Activated naive CD8-positive, alpha-beta T cell treated with anti-CD3 and anti-CD28 coated beads for 36 hours (primary cell): ENCODE results near the gene TEX26. TPM values are rescaled to one million over a fixed set of nuclear protein-coding genes. Genes with fewer than 3 reads are reported as not detected.

ENCODE experiments used
- DNase-seq: peaks from one replicate; pipeline ENCODE4 v3.0.0; 2021
- H3K27ac Mint-ChIP-seq: one replicate; pipeline ENCODE4 v1.8.0; 2022; ENCODE audit warnings: mild to moderate bottlenecking, moderate library complexity, mixed read lengths
- H3K27me3 Mint-ChIP-seq: one replicate; pipeline ENCODE4 v1.8.0; 2022; ENCODE audit warnings: mild to moderate bottlenecking, mixed read lengths
- H3K36me3 Mint-ChIP-seq: one replicate; pipeline ENCODE4 v1.8.0; 2021; ENCODE audit warnings: mild to moderate bottlenecking, mixed read lengths
- H3K4me1 Mint-ChIP-seq: one replicate; pipeline ENCODE4 v1.8.0; 2021; ENCODE audit warnings: mixed read lengths
- H3K4me3 Mint-ChIP-seq: one replicate; pipeline ENCODE4 v1.8.0; 2022; ENCODE audit warnings: mild to moderate bottlenecking, moderate library complexity, mixed read lengths
- H3K9me3 Mint-ChIP-seq: one replicate; pipeline ENCODE4 v1.8.0; 2022; ENCODE audit warnings: mixed read lengths
- total RNA-seq, 2 experiments: library from RNA; stranded (reverse); gene quantifications; one replicate each; pipeline ENCODE4 v1.2.3, GENCODE V29; 2021

The TEX26 gene
- total RNA-seq, 2 experiments from 2014 or later, result not detected

DNA sequence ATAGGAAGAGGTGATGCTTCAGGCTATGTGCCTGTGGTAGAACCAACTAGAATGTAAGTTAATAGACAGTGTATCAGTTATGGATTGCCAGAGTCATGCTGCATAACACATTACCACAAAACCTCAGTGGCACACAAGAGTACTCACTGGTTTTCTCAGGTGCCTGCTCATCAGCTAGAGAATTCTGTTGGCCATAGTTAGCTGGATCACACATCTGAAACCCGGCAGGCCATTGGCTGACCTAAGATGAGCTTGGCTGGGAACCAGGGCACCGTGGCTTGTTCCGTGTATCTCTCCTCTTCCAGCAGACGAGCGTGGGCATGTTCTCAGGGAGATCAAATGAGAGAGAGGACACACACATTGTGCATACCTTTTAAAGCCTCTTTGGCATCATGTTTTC lies 76.7 kb downstream of the TEX26 start:
- peaks cover 8% of the 10 kb centered on the region for H3K4me1 Mint-ChIP-seq
- no peak for DNase-seq
- no peaks in the 10 kb centered on the region for H3K9me3 Mint-ChIP-seq
- no peak overlapping the region for H3K4me3 Mint-ChIP-seq
- H3K36me3 Mint-ChIP-seq, result no peaks in the 10 kb centered on the region
- H3K27me3 Mint-ChIP-seq, result peaks cover 32% of the 10 kb centered on the region
- H3K27ac Mint-ChIP-seq, result no peak overlapping the region

DNA sequence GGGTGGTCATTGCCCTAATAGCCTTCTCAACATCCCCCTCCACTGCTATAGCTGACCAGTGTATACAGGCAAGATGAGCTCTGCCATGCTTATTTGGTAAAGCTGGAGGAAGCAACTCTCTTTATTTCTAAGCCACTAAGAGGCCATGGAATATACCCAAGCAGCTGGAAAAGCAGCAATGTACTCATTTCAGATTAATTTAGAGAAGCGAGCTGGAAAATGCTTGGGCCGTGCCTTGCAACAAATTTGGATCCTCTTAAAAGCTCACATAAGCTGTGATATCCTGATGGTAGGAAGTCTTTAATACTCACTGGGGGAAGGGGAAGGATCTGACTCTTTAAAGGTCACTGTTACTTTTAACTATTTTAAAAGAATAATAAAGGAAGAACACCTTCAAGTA lies 77.8 kb downstream of the TEX26 start:
- H3K9me3 Mint-ChIP-seq, result no peaks in the 10 kb centered on the region
- peaks cover 41% of the 10 kb centered on the region for H3K27me3 Mint-ChIP-seq
- no peak overlapping the region for H3K27ac Mint-ChIP-seq
- no peak for DNase-seq
- H3K4me1 Mint-ChIP-seq, result peaks cover 8% of the 10 kb centered on the region
- H3K36me3 Mint-ChIP-seq, result no peaks in the 10 kb centered on the region
- no peak overlapping the region for H3K4me3 Mint-ChIP-seq

GRCh38 chr13:31011193-31011860 lies 78.9 kb downstream of the TEX26 start:
- peaks cover 44% of the 10 kb centered on the region for H3K27me3 Mint-ChIP-seq
- no peak overlapping the region for H3K27ac Mint-ChIP-seq
- no peak overlapping the region for H3K4me3 Mint-ChIP-seq
- H3K4me1 Mint-ChIP-seq, result peaks cover 8% of the 10 kb centered on the region
- no peaks in the 10 kb centered on the region for H3K36me3 Mint-ChIP-seq
- H3K9me3 Mint-ChIP-seq, result no peaks in the 10 kb centered on the region
- DNase-seq, result no peak

DNA sequence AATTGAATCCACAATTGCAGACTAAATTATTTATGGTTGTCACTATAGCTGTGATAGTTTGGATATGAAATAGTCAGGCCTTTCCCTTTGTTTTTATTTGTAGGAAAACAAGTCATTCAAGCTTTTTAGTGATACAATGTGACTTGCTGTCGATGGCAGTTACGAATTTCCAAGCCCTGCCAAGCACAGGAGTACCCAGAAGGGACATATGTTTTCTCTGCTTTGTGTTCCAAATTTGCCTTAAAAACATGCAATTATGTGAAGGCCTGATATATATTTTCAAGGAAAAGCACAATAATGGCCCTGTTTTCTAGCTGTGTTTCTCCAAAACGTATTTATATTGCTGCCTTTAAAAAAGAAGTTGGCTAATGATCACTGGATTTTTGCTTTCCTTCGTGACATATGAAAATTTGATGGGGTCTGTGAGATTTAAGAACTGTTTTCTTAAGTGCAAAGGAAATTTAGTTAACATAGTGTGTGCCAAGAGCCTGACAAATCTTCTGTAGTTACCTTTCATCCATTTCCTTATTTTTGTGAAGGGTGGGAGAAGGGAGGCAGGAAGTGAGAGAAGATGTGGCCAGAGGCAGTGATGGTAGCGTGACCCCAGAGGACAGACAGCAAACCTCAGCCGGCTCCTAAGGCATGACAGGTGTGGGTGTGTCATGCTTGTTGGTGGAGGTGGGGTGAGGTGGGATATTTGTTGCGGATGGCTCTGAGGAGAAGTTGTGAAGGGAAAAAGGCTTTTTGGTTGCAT lies 79.6 kb downstream of the TEX26 start:
- H3K4me3 Mint-ChIP-seq, result no peak overlapping the region
- peaks cover 8% of the 10 kb centered on the region for H3K4me1 Mint-ChIP-seq
- peaks cover 46% of the 10 kb centered on the region for H3K27me3 Mint-ChIP-seq
- DNase-seq, result no peak
- H3K9me3 Mint-ChIP-seq, result no peaks in the 10 kb centered on the region
- no peaks in the 10 kb centered on the region for H3K36me3 Mint-ChIP-seq
- no peak overlapping the region for H3K27ac Mint-ChIP-seq

DNA sequence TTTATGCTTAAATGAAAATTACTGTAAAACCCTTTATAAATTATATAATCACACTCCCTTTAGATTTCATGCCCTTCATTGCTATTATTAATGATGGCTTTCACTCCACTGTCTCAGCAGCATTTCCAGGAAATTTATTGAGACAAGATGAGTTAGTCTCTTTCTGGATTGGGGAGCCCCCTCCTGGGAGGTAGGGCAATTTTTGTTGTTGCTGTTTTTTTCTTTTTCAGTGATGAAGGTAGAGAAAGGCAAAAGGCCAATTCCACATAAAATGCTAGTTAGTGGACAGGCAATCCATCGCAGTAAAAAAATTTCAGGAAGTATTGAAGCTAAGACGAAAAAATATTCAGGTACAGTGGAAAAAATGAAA lies 80.2 kb downstream of the TEX26 start:
- peaks cover 44% of the 10 kb centered on the region for H3K27me3 Mint-ChIP-seq
- H3K27ac Mint-ChIP-seq, result peak overlapping the region; percentile 1

GRCh38 chr13:31014456-31014855 lies 82.0 kb downstream of the TEX26 start:
- no peak overlapping the region for H3K4me3 Mint-ChIP-seq
- peaks cover 5% of the 10 kb centered on the region for H3K4me1 Mint-ChIP-seq
- H3K9me3 Mint-ChIP-seq, result no peaks in the 10 kb centered on the region
- peaks cover 44% of the 10 kb centered on the region for H3K27me3 Mint-ChIP-seq
- no peak for DNase-seq
- no peaks in the 10 kb centered on the region for H3K36me3 Mint-ChIP-seq
- H3K27ac Mint-ChIP-seq, result no peak overlapping the region

More for the DNA sequence above, 80.2 kb downstream of the TEX26 start:
- Mint-ChIP-seq H3K9me3 (no peaks in the 10 kb centered on the region), H3K4me1 (peaks cover 8% of the 10 kb centered on the region), H3K36me3 (no peaks in the 10 kb centered on the region), H3K4me3 (no peak overlapping the region)
- DNase-seq, result no peak

DNA sequence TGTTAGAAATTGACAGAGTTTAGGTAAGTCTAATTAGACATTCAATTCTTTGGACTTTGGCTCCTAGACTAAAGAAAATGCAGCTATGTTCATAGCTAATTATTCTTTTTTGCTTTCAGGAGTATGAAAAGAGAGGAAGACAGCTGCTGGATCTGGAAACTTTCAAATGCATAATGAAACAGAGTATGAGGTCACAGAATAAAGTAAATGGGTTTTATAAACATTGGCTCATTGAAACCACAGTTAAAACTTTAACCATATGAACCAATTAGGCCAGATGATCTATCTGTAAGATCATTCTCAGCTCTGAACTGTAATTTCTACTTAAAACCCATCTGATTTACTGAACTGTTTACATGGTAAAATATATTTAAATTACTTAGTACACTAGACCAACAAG lies 82.7 kb downstream of the TEX26 start:
- H3K4me1 Mint-ChIP-seq, result peaks cover 5% of the 10 kb centered on the region

DNA sequence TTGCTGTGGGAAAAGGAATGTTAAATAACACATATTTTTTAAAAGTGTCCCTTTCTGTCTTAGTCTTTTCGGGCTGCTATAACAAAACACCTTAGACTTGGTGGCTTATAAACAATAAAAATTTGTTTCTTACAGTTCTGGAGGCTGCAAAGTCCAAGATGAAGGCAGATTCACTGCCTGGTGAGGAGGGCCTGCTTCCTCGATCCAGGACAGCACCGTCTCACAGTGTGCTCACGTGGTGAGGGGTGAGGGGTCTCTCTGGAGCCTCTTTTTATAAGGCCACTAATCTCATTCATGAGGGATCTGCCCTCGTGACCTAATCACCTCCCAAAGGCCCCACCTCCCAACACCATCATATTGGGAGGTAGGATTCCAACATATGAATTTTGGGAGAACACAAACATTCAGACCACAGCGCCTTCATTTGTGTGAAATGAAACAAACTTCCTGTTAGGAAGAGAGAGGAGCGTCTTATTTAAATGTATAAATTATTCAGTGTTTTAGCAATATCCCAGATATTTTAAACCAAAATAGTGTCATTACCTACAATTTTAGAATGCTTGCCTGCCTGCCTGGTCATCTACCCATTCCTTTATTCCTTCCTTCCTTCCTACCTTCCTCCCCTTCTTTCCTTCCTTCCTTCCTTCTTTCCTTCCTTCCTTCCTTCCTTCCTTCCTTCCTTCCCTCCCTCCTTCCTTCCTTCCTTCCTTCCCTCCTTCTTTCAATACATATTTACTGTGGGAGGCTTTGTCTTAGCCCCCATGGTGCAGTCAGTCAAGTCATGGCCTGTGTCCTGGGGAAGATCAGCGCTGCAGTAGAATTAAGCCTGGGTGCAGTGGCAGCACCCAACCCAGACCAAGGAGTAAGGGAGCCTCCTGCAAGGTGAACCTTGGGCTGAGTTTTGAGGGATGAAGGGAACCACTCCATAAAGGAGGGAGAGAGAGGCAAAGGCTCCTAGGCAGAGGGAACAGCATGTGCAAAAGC lies 84.2 kb downstream of the TEX26 start:
- no peaks in the 10 kb centered on the region for H3K36me3 Mint-ChIP-seq
- peaks cover 5% of the 10 kb centered on the region for H3K4me1 Mint-ChIP-seq
- H3K4me3 Mint-ChIP-seq, result no peak overlapping the region
- H3K27me3 Mint-ChIP-seq, result peaks cover 39% of the 10 kb centered on the region
- DNase-seq, result no peak
- no peaks in the 10 kb centered on the region for H3K9me3 Mint-ChIP-seq
- H3K27ac Mint-ChIP-seq, result no peak overlapping the region

More for the DNA sequence above, 82.7 kb downstream of the TEX26 start:
- Mint-ChIP-seq H3K9me3 (no peaks in the 10 kb centered on the region), H3K27ac (no peak overlapping the region), H3K27me3 (peaks cover 41% of the 10 kb centered on the region), H3K4me3 (no peak overlapping the region), H3K36me3 (no peaks in the 10 kb centered on the region)
- no peak for DNase-seq

DNA sequence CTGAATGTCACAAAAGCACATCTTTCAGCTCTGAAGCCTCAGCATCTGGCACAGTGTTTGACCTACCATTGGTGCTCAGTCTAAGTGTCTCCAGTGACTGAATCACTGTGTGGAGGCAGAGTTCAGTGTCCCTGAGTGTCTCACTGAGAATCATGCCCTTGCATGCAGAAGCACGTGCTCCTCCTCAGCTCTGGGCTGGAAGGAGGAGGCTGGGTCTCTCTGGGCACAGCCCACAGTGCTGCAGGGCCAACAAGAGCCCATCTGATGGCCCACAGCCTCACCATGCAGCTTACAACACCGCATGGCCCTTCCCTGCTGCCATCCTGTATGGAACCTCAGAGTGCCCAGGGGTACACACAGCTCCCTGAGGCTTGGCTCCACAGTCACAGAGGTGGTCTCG lies 86.1 kb downstream of the TEX26 start:
- Mint-ChIP-seq H3K27me3 (peaks cover 44% of the 10 kb centered on the region), H3K9me3 (no peaks in the 10 kb centered on the region), H3K4me3 (no peak overlapping the region), H3K36me3 (no peaks in the 10 kb centered on the region), H3K4me1 (no peaks in the 10 kb centered on the region), H3K27ac (no peak overlapping the region)
- DNase-seq, result no peak

DNA sequence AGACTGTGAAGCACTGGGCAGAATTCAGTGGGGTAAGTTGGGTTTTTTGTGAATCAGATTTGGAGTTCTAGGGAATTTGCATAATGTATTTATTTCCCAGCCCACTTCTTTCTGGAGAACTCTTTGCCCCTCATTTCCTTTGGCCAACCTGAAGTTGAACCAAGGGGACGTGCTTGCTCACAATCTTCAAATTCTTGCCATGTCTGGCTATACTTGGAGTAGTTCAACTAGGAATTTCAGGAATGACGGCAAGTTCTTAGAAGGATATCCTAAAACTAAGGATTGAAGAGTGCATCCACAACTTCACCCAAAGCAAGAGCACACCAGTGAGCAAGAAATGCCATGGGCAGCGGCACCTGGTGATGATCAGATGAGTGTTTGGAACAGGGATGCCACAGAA lies 88.5 kb downstream of the TEX26 start:
- Mint-ChIP-seq H3K27me3 (peaks cover 28% of the 10 kb centered on the region), H3K4me1 (no peaks in the 10 kb centered on the region), H3K36me3 (no peaks in the 10 kb centered on the region), H3K27ac (no peak overlapping the region), H3K9me3 (no peaks in the 10 kb centered on the region), H3K4me3 (no peak overlapping the region)
- DNase-seq, result no peak

GRCh38 chr13:31022288-31022895 lies 89.9 kb downstream of the TEX26 start:
- Mint-ChIP-seq H3K4me1 (no peaks in the 10 kb centered on the region), H3K36me3 (no peaks in the 10 kb centered on the region), H3K27me3 (peaks cover 23% of the 10 kb centered on the region), H3K27ac (no peak overlapping the region), H3K9me3 (no peaks in the 10 kb centered on the region), H3K4me3 (no peak overlapping the region)
- DNase-seq, result no peak

DNA sequence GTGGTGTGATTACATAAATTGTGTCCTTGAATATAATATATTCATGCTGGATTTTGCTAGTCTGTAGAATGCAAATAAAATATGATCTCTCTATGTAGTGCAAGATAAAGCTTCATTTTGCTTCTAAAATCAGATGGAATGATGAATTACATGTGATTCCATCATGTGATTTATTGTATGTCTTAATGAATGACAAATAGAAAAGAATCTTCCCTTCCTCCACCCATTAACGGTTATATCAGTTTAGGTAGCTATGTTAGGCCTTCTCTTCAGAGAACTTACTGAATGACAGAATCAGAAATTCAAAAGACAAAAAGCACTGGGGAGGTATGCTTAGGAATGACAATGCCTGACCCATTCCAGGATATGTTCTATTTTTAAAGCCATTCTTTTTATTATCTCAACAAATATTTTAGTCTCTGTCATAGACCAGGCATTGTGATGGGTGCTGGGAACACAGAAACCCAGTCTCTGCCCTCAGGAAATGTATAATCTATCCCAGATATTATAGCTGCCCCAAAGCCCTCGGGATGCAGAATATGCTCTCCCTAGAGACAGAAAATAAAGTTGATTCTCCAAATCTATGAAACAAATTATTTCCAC lies 90.6 kb downstream of the TEX26 start:
- DNase-seq, result no peak
- no peak overlapping the region for H3K4me3 Mint-ChIP-seq
- no peak overlapping the region for H3K27ac Mint-ChIP-seq
- no peaks in the 10 kb centered on the region for H3K36me3 Mint-ChIP-seq
- H3K4me1 Mint-ChIP-seq, result no peaks in the 10 kb centered on the region
- no peaks in the 10 kb centered on the region for H3K9me3 Mint-ChIP-seq
- peaks cover 19% of the 10 kb centered on the region for H3K27me3 Mint-ChIP-seq
